Endodermal cell (in vitro differentiated cells): Measurements from ENCODE around the gene ACTN3. TPM values are rescaled to one million over a fixed set of nuclear protein-coding genes. Genes with fewer than 3 reads are reported as not detected.

ENCODE experiments used
- DNase-seq: peaks from one replicate; pipeline ENCODE4 v3.0.0-alpha.2; 2017
- H3K27ac ChIP-seq: 2 replicates; pipeline ENCODE4 v1.5.1; 2013; ENCODE audit warnings: mild to moderate bottlenecking, low read depth, low read length, moderate library complexity
- H3K27me3 ChIP-seq: 2 replicates; pipeline ENCODE4 v1.6.1; 2013; ENCODE audit warnings: mild to moderate bottlenecking, low read length, moderate library complexity; ENCODE audit not compliant: insufficient read depth, control insufficient read depth, poor library complexity, severe bottlenecking
- H3K36me3 ChIP-seq: 2 replicates; pipeline ENCODE4 v1.7.0; 2013; ENCODE audit warnings: mild to moderate bottlenecking, low read length, moderate library complexity; ENCODE audit not compliant: control insufficient read depth, insufficient read depth
- H3K4me1 ChIP-seq: one replicate; pipeline ENCODE4 v1.7.0; 2013; ENCODE audit warnings: low read length; ENCODE audit not compliant: control insufficient read depth, insufficient read depth
- H3K4me3 ChIP-seq: 2 replicates; pipeline ENCODE4 v1.5.1; 2013; ENCODE audit warnings: mild to moderate bottlenecking, low read length, moderate library complexity
- H3K9ac ChIP-seq: 2 replicates; pipeline ENCODE4 v1.6.1; 2013; ENCODE audit warnings: mild to moderate bottlenecking, low read length, moderate library complexity; ENCODE audit not compliant: poor library complexity, severe bottlenecking; ENCODE audit errors: extremely low read depth
- H3K9me3 ChIP-seq: 2 replicates; pipeline ENCODE4 v1.6.1; 2013; ENCODE audit warnings: mild to moderate bottlenecking, low read length, moderate library complexity; ENCODE audit not compliant: control insufficient read depth
- H3K27ac Mint-ChIP-seq: 2 replicates; pipeline ENCODE4 v1.8.0; 2020; ENCODE audit warnings: mixed read lengths
- H3K27me3 Mint-ChIP-seq: 2 replicates; pipeline ENCODE4 v1.8.0; 2021; ENCODE audit warnings: mild to moderate bottlenecking, mixed read lengths; ENCODE audit not compliant: insufficient read depth
- H3K36me3 Mint-ChIP-seq: 2 replicates; pipeline ENCODE4 v1.8.0; 2020; ENCODE audit warnings: low read depth, mixed read lengths
- H3K4me1 Mint-ChIP-seq: 2 replicates; pipeline ENCODE4 v1.8.0; 2020; ENCODE audit warnings: mixed read lengths
- H3K4me3 Mint-ChIP-seq: 2 replicates; pipeline ENCODE4 v1.8.0; 2020; ENCODE audit warnings: mild to moderate bottlenecking, moderate library complexity, mixed read lengths
- H3K9me3 Mint-ChIP-seq: 2 replicates; pipeline ENCODE4 v1.8.0; 2020; ENCODE audit warnings: mild to moderate bottlenecking, mixed read lengths
- WGBS, 2 experiments: methylation state at CpG; one replicate each; pipeline versions ENCODE4 v1.1.5 to v1.1.7; 2013; ENCODE audit warnings: missing lambda C conversion rate in 2 of 2, mixed read lengths in 1 of 2; ENCODE audit not compliant: insufficient coverage in 1 of 2, insufficient read length in 1 of 2; 5-methylcytosine and 5-hydroxymethylcytosine counted together
- total RNA-seq, 2 donors: library from RNA; stranded (reverse); fragmentation: NEBNext Ultra II Directional in 1 of 2; extraction: Animal tissue kit (Norgen Biotek cat#: 25700) in 1 of 2; gene quantifications; 2 replicates in 1 of 2; 3 replicates in 1 of 2; pipeline ENCODE4 v1.2.1, GENCODE V29; 2021
- TF ChIP-seq, protein P1 (sequence below): fragments of 200-600 bp; sonication (generic); conservative IDR thresholded peaks from 2 replicates; pipeline ENCODE4 v1.5.0; 2021; ENCODE audit warnings: antibody characterized with exemption, mild to moderate bottlenecking

ACTN3 gene
- total RNA-seq, 2 donors from 2014 or later: 1.7 to 5.3 TPM

- peaks cover 48% of the 10 kb centered on the region for H3K9me3 Mint-ChIP-seq
- H3K9ac ChIP-seq: peak overlapping the region; percentile 66
- no peaks in the 10 kb centered on the region for H3K27me3 ChIP-seq
- WGBS, 2 experiments: 47 to 48% methylated on average over 4 to 5 of the region's 5 CpGs
- H3K36me3 Mint-ChIP-seq: peaks cover 17% of the 10 kb centered on the region
- H3K9me3 ChIP-seq: peaks cover 26% of the 10 kb centered on the region
- H3K4me1 Mint-ChIP-seq: peaks cover 13% of the 10 kb centered on the region
- H3K27ac Mint-ChIP-seq: peak overlapping the region; percentile 96
- peak overlapping the region; percentile 34 for H3K27ac ChIP-seq
- no peaks in the 10 kb centered on the region for H3K36me3 ChIP-seq
- H3K4me3 ChIP-seq: peak overlapping the region; percentile 48
- peaks cover 6% of the 10 kb centered on the region for H3K4me1 ChIP-seq
- TF ChIP-seq, protein P1, sequence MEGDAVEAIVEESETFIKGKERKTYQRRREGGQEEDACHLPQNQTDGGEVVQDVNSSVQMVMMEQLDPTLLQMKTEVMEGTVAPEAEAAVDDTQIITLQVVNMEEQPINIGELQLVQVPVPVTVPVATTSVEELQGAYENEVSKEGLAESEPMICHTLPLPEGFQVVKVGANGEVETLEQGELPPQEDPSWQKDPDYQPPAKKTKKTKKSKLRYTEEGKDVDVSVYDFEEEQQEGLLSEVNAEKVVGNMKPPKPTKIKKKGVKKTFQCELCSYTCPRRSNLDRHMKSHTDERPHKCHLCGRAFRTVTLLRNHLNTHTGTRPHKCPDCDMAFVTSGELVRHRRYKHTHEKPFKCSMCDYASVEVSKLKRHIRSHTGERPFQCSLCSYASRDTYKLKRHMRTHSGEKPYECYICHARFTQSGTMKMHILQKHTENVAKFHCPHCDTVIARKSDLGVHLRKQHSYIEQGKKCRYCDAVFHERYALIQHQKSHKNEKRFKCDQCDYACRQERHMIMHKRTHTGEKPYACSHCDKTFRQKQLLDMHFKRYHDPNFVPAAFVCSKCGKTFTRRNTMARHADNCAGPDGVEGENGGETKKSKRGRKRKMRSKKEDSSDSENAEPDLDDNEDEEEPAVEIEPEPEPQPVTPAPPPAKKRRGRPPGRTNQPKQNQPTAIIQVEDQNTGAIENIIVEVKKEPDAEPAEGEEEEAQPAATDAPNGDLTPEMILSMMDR: no peak
- H3K4me3 Mint-ChIP-seq: no peak overlapping the region
- peak; percentile 73 for DNase-seq
- H3K27me3 Mint-ChIP-seq: peaks cover 7% of the 10 kb centered on the region
Observed at GRCh38 chr11:66570079-66570849, 23.6 kb downstream of the ACTN3 start.

GRCh38 chr11:66570850-66571180, 24.1 kb downstream of the ACTN3 start:
- Mint-ChIP-seq H3K27ac (peak overlapping the region; percentile 96), H3K9me3 (peaks cover 54% of the 10 kb centered on the region), H3K27me3 (peaks cover 7% of the 10 kb centered on the region), H3K4me3 (no peak overlapping the region), H3K4me1 (peaks cover 13% of the 10 kb centered on the region), H3K36me3 (peaks cover 18% of the 10 kb centered on the region)
- DNase-seq: no peak
- Histone ChIP-seq H3K4me1 (peaks cover 6% of the 10 kb centered on the region), H3K9ac (no peak overlapping the region), H3K36me3 (no peaks in the 10 kb centered on the region), H3K27ac (no peak overlapping the region), H3K4me3 (peak overlapping the region; percentile 48), H3K9me3 (peaks cover 26% of the 10 kb centered on the region), H3K27me3 (no peaks in the 10 kb centered on the region)
- 85 to 100% methylated on average over 1 to 2 of the region's 2 CpGs for WGBS, 2 experiments
- TF ChIP-seq, protein P1: no peak

GRCh38 chr11:66579017-66579606, 32.4 kb downstream of the ACTN3 start:
- peak; percentile 93 for DNase-seq
- Mint-ChIP-seq H3K27me3 (peaks cover 25% of the 10 kb centered on the region), H3K4me1 (peaks cover 5% of the 10 kb centered on the region), H3K27ac (no peak overlapping the region), H3K9me3 (peaks cover 46% of the 10 kb centered on the region), H3K4me3 (no peak overlapping the region), H3K36me3 (peaks cover 13% of the 10 kb centered on the region)
- no peak overlapping the region for H3K9ac ChIP-seq
- H3K4me3 ChIP-seq: no peak overlapping the region
- no peak overlapping the region for H3K27ac ChIP-seq
- no peaks in the 10 kb centered on the region for H3K4me1 ChIP-seq
- peaks cover 11% of the 10 kb centered on the region for H3K9me3 ChIP-seq
- WGBS, 2 experiments: 35 to 36% methylated on average over 23 to 25 of the region's 25 CpGs
- H3K27me3 ChIP-seq: no peaks in the 10 kb centered on the region
- TF ChIP-seq, protein P1: peak; percentile 92
- no peaks in the 10 kb centered on the region for H3K36me3 ChIP-seq
